ENCODE data around the gene ZMYND8.
"Not testable (repeated sequence)": the region's sequence is repeated elsewhere in the genome, so short reads cannot be mapped to it uniquely, and the experiment has no call there.

The ZMYND8 gene

DNA sequence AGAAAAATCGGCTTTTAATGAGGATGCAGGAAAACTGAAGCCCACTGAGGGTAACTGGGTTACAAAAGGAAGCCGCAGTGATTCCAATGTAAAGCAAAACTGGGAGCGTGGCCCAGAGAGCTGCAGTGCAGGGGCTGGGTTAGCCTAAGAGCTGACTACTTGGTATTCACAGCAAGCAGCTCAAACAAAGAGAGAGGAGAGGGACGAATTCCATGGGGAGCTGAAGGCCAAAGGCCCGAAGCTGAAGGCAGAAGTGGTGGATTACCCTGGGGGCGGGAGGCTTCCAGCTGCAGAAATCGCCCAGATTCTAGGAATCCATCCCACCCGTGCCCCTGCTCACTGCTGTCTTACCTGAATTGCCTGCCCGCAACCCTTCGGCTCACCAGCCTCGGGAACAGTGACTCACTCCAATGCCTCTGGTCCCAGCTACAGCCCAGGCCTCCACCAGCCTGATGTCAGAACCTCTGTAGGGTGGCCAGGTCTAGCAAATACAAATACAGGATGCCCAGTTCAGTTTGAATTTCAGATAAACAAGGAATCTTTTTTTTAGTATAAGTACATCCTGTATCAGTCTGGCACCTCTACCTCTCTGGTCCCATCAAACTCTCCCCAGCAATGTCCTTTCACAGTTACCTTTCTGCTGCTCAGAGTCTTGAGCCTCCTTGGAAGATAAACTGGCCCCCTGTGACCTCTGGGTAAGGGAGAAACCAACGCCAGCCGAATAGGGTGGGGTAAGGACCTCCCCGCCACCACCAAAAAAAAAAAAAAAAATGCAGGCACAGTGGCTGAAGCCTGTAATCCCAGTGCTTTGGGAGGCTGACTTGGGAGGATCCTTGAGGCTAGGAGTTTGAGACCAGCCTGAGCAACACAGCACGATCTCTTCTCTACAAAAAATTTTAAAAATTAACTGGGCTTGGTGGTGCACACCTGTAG, 14.6 kb upstream of the ZMYND8 start:
- no peak for DNase-seq

DNA sequence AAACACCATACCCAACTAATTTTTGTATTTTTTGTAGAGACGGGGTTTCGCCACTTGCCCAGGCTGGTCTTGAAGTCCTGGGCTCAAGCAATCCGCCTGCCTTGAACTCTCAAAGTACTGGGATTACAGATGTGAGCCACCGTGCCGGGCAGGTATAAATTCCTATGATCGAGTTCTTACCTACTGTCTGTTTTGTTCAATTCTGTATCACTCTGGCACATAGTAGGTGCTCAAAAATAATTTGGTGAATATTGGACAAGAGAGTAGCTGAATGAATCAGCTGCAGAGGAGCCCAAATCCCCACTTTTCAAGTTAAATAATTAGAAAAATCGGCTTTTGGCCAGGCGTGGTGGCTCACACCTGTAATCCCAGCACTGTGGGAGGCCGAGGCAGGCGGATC, 13.7 kb upstream of the ZMYND8 start:
- no peak for DNase-seq

DNA sequence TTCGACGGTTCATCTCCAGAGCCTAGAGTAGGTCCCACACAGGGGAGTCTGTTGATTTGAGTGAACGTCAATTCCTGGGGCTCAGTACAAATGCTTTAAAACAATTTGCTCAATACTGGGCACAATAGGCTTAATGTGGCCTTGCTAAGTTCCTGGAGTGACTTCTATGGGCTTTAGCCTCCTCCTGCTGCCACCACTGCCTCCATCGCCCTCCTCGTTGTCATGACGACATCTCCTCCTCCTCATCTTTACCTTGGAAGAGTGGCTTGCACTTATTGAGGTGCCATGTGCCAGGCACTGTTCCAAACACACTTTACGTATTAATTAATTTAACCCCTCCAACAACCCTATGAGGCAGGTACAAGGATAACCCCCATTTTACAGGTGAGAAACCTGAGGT, 11.8 kb upstream of the ZMYND8 start:
- no peak for DNase-seq

DNA sequence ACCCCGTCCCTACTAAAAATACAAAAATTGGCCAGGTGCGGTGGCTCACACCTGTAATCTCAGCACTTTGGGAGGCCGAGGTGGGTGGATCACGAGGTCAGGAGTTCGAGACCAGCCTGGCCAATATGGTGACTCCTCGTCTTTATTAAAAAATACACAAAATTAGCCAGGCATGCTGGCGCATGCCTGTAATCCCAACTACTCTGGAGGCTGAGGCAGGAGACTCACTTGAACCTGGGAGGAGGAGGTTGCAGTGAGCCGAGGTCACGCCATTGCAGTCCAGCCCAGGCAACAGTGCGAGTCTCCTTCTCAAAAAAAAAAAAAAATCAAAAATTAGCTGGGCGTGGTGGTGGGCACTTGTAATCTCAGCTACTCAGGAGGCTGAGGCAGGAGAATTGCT, 9.8 kb upstream of the ZMYND8 start:
- not testable (repeated sequence) for DNase-seq

DNA sequence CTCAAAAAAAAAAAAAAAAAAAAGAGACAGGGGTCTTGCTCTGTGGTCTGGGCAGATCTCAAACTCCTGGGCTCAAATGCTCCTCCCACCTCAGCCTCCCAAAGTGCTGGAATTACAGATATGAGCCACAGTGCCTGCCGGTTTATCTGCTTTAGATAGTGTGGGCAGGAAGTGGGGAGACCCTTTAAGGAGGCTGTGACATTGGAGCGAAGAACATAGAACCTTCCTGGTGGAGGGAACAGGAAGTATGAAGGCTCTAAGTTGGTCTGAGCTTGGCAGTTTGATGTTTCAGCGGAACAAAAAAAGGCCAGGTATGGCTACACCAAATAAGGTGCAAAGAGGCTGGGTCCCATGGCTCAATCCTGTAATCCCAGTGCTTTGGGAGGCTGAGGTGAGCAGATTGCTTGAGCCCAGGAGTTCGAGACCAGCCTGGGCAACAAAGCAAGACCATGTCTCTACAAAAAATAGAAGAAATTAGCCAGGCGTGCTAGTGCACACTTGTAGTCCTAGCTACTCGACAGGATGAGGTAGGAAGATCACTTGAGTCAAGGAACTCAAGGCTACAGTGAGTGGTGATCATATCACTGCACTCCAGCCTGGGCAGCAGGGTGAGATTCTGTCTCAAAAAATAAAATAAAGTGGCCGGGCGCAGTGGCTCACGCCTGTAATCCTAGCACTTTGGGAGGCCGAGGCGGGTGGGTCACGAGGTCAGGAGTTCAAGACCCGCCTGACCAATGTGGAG, 8.7 kb upstream of the ZMYND8 start:
- peak; percentile 94 for DNase-seq

DNA sequence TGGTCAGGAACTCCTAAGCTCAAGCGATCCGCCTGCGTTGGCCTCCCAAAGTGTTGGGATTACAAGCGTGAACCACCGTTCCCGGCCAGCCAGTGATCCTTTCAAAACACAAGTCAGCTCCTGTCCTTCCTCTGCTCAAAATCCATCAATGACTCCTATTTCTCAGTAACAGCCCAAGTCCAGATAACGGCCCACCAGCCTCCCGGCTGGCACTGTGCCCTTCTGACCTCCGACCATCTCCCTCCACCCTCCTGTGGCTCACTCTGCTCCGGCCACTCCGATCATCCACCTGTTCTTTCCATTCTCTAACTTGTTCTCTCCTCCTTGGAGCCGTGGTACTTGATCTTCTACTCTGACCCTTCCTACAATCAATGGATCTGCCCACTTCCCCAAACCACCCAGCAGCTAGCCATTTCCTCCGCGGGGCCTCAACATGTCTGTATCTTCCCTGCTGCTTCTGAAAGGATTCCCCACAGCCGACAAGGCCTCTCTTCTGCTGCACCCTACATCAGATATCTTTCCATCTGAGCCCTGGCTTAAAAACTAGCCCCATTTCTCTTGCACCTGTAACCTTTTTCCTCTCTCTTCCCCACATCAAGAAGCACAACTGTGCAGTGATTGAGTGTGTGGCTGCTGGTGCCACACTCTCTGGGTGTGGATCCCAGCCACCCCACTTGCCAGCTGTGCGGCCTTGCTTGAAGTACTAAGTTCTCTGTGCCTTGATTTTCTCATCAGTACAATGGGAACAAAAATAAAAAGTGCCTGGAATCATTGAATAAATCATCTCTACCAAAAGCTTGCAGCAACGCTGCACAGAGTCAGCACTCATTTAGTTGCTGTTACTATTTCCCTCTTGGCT, 6.1 kb upstream of the ZMYND8 start:
- DNase-seq: peak; percentile 80

DNA sequence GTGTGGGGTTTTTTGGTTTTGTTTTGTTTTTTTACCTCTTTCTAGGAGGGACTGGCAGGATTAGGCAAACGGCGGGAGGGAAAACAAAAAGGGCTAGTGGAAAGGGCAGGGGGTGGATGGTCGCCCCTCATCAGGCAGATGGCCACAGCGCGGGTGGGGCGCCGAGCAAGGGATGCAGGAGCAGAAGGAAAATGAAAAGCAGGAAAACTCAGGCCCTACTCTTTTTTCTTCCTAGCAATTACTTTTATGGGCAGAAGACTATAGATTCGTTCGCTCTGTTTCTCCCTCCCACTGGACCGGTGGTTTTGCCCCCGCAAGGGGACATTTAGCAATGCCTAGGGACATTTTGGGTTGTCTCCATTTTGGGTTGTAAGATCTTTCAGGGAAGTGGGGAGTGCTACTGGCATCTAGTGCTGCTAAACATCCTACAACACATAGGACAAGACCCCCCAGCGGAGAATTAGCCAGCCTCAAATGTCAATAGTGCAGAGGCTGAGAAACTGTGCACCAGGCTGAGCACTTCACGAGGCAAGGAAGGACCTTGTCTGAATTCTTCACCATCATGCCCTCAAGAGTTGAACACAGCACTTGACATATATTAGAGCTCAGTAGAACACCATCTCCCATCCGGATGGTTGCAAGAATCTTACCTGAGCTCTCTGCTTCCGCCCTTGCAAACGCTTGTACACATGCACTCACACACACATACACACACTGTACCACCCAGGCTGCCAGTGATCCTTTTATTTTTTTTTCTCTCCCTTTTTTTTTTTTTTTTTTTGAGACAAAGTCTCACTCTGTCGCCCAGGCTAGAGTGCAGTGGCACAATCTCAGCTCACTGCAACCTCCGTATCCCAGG, 4.8 kb upstream of the ZMYND8 start:
- peak; percentile 54 for DNase-seq

DNA sequence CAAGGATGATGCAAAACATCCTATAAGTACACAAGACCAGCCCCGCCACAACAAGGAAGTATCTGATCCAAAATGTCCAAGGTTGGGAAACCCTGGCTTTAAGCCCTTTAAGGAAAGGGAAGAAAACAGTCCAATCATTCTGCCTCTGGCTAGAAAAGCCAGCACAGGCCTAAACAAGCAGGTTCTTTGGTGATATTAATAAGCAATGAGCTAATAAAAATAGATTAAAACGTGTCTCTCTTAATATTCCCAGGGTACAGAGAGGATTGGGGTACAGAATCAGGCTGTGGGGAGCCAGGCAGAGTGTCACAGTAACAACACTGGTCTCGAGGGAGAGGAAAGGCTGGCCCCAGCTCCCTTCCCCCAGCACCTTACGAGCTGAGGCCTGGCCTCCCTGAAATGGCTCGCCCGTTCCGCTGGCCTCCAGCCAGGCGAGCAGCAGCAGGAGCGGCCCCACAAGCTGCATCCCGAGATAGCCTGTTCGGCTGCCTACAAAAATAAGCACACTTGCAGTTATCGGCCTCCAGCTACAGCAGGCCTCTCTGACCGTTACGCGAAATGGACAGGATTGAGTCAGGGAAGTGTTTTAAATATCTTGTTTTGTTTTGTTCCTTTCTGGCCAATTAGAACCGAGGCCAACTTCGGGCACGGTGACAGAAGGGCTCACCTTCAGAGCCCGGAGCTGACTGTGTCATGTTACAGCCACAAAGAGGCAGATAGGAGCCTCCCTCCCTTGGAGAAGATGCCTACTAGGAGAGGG, 4.0 kb upstream of the ZMYND8 start:
- DNase-seq: peak; percentile 99

DNA sequence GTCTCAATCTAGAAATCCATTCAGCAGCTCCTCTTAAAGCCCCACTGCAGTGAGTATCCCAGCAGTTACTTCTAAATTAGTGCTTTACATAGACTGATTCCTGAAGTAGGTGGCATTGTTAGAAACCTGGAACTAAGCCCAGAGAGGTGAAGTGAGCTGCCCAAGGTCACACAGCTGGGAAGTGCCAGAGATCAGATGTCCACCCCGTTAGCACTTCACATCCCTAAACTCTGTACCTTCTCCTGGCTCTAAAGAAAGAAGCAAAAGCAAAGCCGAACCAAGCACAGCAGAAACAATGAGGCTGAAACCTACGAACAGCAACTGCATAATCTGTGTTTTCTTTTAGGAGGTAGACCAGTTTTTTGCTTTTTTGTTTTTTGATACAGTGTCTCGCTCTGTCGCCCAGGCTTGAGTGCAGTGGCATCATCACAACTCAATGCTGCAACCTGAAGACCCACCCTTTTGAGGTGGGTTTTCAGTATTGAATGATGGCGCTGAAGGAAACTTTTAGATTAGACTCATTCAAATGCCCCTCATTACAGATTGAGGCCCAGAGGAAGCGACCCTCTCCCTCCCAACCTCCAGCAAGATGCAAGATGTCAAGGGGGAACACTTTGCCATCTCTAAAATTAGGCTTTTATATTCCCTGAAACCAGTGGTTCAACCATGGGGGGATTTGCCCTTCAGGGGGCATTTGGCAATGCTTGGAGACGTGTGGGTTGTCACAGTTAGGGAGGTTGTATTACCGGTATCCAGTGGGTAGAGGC, 3.2 kb upstream of the ZMYND8 start:
- DNase-seq: no peak

DNA sequence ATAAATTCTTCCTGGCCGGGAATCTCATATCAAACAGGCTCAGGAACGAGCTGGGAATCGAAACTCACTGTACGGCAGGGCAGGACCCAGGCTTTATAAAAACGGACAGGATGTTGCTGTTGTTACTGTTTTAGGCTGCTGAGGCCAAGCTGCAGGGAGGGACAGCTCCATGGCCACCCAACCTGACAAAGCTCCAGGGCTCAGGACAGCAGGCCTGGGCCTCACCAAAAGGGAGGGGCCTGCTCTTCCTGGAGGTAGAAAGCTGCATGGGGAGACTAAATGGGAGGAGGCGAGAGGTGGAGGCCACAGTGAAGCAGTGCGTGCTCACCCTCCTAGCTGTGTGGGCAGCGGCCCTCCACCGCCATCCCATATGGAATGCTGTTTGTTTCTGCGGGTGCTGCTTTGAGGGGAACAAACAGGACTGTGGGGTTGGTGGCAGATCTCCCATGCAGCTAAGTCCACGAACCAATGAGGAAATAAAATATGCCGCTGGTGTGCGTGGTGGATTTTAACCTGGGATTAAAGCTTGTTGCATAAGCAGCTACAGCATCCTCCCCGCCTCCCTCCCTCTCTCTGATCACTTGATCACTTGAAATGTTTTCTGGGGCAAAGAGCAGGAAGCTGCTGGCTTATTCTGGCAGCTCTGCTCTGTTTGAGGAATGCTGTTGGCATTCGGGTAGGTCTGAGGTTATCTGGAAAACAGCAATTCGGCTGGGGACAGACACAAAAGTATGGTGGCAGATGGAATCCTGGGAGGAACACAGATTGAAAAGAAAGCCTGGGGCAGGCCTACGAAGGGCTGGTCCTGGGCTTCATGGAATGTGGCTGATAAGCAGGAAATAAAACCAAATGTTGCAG, 2.4 kb upstream of the ZMYND8 start:
- peak; percentile 75 for DNase-seq

DNA sequence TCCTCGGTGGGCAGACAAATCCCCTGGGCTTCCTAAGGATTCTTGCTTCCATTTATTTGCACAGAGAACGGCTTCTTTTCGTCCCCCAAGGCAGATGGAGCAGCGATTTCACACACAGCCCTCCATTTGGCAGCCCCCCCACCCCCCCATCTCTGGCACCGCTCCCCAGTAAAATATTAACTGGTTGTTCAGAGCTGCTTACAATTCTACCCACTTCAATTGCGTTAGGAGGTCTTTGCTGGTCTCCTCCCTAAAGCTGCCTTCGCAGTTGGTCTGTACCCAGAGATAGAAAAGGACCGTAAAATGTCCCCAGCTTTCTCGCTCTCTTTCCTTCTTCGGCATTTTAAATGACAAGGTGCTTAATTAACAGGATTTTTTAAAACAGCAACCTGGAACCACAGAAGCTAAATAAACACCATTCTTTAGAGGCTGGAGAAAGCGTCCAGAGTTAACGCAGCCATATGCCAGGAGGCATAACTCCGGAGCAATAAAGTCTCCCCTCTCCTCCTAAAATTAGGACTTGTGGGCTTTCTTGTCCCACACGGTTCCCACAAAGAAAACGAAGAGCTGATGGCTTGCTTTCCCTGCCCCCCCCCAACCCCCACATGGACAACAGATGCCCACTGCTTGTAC, 1.7 kb upstream of the ZMYND8 start:
- peak; percentile 22 for DNase-seq

DNA sequence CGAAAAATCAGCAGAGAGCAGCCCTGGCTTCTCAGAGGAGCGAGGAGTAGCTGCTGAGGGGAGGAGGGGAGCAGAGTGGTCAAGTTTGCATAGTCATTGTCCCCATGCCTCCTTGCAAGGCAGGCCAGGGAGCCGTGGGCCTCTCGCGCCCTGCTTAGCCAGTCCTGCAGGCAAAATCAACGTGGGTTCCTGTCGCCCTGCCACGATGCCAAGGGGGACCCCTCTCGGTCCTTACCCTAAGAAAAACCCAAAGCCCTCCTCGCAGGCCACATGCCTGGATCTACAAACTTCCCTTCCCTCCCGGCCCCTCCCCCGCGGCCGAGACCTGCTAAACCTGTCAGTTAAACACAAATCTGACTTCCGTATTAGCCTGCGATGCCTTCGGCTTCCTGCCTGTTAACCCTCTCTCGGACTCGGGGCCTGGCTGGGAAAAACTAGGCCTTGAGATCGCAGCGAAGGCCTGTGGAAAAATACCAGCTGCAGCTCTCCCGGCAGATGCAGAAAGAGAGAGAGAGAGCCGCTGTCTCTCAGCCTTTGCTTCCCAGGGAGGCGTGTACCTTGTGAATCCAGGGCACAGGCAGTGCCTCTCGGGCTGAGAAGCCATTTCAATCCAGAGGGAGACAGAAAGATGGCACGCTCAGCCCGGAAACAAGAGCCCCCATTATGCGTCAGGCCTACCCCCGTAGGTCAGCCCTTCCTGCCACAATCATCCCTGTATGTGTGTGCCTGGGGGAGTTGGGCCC, 968 bp upstream of the ZMYND8 start:
- DNase-seq: peak; percentile 96

DNA sequence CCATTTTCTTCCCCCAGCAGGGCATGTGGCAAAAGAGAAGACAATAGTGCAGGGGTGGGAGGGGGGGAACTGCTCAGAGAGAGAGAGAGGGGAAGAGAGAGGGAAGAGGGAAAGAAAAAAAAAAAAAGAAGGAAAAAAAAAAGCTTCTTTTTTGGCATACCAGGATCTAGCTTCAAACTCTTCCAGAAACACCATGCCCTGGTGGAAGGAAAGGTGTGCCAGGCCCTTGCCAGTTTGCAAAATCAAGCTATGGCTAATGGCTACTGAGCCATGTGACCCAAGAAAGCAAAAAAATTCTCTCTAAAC, 326 bp downstream of the ZMYND8 start:
- DNase-seq: no peak

DNA sequence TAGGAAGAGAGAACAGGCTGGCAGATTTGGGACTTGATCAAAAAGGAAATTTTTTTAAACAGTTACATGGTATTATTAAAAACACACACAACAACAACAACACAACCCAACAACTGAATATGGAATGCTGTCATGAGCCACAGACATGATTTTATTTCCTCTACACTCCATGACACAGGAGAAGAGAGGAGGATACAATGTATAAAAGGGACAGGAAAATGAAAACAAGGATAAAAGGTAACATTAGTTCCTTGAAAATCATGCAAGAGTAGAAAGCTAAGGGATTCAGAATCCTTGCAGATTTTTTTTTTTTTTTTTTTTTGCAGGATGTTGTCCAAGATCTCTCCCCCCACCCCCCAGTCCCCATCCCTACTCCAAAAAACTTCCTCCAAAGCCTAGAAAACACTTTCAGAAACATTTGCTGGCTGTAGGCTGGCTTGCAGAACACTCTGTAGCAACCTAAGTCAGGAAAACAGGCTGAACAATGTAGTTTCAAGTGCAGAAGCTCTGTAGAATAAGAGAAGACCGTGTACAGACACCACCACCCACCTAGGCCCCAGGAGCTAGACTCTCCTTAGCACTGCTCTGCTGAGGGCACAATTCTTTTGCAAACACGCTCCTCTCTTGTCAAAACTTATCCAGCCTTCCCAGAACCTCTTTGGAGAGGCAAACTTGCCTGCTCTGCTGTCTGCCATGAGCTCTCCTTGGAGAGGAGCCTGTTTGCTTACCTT, 845 bp downstream of the ZMYND8 start:
- peak; percentile 56 for DNase-seq

DNA sequence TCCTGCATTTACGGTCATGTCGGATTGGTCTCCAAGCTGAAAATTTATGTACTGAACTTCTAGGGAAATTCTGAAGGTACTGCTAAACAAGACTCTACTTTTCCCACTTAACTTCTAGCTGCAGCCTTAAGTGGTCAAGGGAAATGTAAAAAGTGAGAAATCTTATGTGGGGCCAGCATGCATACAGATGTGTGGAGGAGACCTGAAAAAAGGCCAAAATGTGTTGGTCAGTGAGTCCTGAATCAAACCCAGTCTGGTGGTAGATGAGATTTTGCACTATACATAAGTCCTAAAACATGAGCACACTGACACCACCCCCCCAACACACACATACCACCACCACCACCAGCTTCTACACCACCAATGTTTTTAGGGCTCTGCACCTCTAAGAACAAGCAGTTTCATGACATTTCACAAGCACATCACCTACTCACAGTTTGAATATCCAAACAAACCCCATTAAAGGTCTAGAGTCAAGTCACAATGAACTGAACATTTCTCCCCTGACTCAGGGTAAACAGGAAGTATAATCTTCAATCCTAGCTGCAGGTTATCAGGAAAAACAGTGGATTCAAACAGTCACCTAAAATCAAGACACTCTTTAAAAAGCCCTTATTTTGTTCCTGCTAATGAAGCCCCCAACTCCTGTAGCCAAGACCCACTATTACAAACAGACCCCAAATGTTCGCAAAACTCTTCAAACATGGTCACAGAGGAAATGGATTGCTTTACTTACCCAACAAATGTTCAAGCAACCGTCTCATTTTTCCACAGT, 1.6 kb downstream of the ZMYND8 start:
- DNase-seq: peak; percentile 64

DNA sequence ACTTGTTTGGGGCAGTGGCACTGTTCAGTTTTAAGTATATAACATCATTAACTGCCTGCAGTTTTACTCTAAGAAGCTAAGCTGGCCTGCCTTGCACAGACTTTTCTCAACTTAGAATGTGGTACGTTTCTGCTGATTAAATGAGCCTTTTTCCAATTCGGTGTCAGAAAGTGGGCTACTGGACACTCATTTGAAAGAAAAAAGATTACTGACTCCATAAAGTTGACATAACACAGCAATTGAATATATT, 2.1 kb downstream of the ZMYND8 start:
- no peak for DNase-seq

All from hematopoietic multipotent progenitor cell treated with erythropoietin and hydrocortisone succinate and interleukin-3 and kit ligand, for 4 days (in vitro differentiated cells).